Right lobe of liver (tissue), 6 donors: ENCODE data around the gene SEC22A. TPM values are rescaled to one million over a fixed set of nuclear protein-coding genes. Genes with fewer than 3 reads are reported as not detected.
A peak's percentile ranks its signal among the peaks of the same experiment; 100 is the strongest.

Source experiments
- ATAC-seq, 4 donors: fragments of 200-7000 bp; cut with Tn5 transposase; one replicate each; pipeline ENCODE4 v1.9.1; 2020; ENCODE audit warnings: mild to moderate bottlenecking in 4 of 4, moderate library complexity in 4 of 4
- DNase-seq, 3 donors: peaks; one replicate each; pipeline ENCODE4 v3.0.0-alpha.2; 2020
- H3K27ac ChIP-seq, 3 donors: fragments of 200-600 bp; one replicate each; pipeline ENCODE4 v1.8.0; 2022
- H3K27me3 ChIP-seq, 2 donors: fragments of 200-600 bp; one replicate each; pipeline ENCODE4 v1.8.0; 2022
- H3K36me3 ChIP-seq, 4 donors: fragments of 200-600 bp; sonication (generic) in 1 of 4; one replicate each; pipeline versions ENCODE4 v1.5.1 to v1.8.0; 2017 to 2022; ENCODE audit warnings: control low read depth in 1 of 4
- H3K4me1 ChIP-seq, 4 donors: fragments of 200-600 bp; sonication (generic) in 1 of 4; one replicate each; pipeline versions ENCODE4 v1.5.1 to v1.8.0; 2017 to 2022; ENCODE audit warnings: control low read depth in 1 of 4
- H3K4me3 ChIP-seq, 3 donors: fragments of 200-600 bp; one replicate each; pipeline ENCODE4 v1.8.0; 2022
- H3K9me3 ChIP-seq, 4 donors: fragments of 200-600 bp; sonication (generic) in 1 of 4; one replicate each; pipeline versions ENCODE4 v1.5.1 to v1.8.0; 2017 to 2022; ENCODE audit warnings: control low read depth in 1 of 4
- POLR2A ChIP-seq: fragments of 450-650 bp; IDR thresholded peaks from one replicate; pipeline ENCODE4 v1.6.1; 2017; ENCODE audit warnings: antibody characterized with exemption, mild to moderate bottlenecking
- WGBS: methylation state at CpG from one replicate; pipeline ENCODE4 v1.1.6; 2018; ENCODE audit warnings: low coverage, low lambda C conversion rate; ENCODE audit not compliant: insufficient coverage; ENCODE audit errors: missing lambda C conversion rate; 5-methylcytosine and 5-hydroxymethylcytosine counted together
- intact Hi-C, 2 donors: fragments of 100-400 bp; cut with DNase I; formaldehyde crosslinking; loops; one replicate each; pipeline versions ENCODE4 v1.11.2 to v1.14.1; 2022
- total RNA-seq, 6 experiments: library from RNA; depleted of rRNA in 2 of 6; stranded (reverse); fragments of >200 nt in 2 of 6; fragmentation: NEBNext Ultra II Directional in 3 of 6; extraction: Animal tissue kit (Norgen Biotek cat#: 25700) in 3 of 6; gene quantifications; one replicate each; pipeline versions ENCODE4 v1.1.0 to v1.2.4, GENCODE V29; 2016 to 2023
- TF ChIP-seq, protein P1 (sequence below), 4 donors: fragments of 200-600 bp in 3 of 4; fragments of 450-650 bp in 1 of 4; IDR thresholded peaks; one replicate each; pipeline versions ENCODE4 v1.5.1 to v1.8.0; 2016 to 2022; ENCODE audit warnings: antibody characterized with exemption in 4 of 4, mild to moderate bottlenecking in 2 of 4
- donor health status: DM: no; HTN: yes; CAD: no.
- donor health status: DM: no; HTN: no; CAD: no.
- donor health status: DM: no; HTN: no; CAD: no.
- donor health status: DM: no; HTN: yes; CAD: no.
- donor health status: DM: no; HTN: yes; CAD: no.

Gene SEC22A
- total RNA-seq, 6 experiments from 2014 or later, result 7.5 to 24.9 (median 11.0) TPM

DNA sequence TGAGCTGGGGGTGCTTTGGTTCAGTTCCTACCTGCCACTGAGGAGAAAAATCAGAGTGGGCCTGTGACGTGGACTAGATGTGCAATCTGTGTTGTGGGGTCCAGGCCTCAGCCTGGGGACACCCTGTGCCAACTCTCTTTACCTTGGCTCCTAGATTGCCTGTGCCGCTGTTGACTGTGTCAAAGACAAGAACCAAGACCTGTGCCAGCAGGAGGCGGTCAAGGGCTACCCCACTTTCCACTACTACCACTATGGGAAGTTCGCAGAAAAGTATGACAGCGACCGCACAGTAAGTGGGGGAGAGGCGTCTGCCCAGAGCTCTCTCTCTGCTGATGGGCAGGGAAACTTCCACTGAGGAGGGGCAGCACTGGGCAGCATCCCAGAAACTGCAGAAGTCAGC lies 40.6 kb upstream of the SEC22A start:
- ATAC-seq, result no peak
- intact Hi-C loops, result no loop called here
- no peak overlapping the region for H3K4me3 ChIP-seq
- no peaks in the 10 kb centered on the region for H3K27me3 ChIP-seq
- peaks cover 0 to 69% (median 23%) of the 10 kb centered on the region in 4 donors for H3K36me3 ChIP-seq
- H3K9me3 ChIP-seq, result no peaks in the 10 kb centered on the region
- WGBS, result 100% methylated on average over 6 of the region's 7 CpGs
- DNase-seq, result no peak
- TF ChIP-seq POLR2A, result no peak
- TF ChIP-seq, protein P1, sequence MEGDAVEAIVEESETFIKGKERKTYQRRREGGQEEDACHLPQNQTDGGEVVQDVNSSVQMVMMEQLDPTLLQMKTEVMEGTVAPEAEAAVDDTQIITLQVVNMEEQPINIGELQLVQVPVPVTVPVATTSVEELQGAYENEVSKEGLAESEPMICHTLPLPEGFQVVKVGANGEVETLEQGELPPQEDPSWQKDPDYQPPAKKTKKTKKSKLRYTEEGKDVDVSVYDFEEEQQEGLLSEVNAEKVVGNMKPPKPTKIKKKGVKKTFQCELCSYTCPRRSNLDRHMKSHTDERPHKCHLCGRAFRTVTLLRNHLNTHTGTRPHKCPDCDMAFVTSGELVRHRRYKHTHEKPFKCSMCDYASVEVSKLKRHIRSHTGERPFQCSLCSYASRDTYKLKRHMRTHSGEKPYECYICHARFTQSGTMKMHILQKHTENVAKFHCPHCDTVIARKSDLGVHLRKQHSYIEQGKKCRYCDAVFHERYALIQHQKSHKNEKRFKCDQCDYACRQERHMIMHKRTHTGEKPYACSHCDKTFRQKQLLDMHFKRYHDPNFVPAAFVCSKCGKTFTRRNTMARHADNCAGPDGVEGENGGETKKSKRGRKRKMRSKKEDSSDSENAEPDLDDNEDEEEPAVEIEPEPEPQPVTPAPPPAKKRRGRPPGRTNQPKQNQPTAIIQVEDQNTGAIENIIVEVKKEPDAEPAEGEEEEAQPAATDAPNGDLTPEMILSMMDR (IDR thresholded peaks at IDR 0.05), result peak in 1 of 4 donors; percentile 7
- H3K27ac ChIP-seq, result no peak overlapping the region
- peaks cover 0 to 26% (median 12%) of the 10 kb centered on the region in 4 donors for H3K4me1 ChIP-seq

DNA sequence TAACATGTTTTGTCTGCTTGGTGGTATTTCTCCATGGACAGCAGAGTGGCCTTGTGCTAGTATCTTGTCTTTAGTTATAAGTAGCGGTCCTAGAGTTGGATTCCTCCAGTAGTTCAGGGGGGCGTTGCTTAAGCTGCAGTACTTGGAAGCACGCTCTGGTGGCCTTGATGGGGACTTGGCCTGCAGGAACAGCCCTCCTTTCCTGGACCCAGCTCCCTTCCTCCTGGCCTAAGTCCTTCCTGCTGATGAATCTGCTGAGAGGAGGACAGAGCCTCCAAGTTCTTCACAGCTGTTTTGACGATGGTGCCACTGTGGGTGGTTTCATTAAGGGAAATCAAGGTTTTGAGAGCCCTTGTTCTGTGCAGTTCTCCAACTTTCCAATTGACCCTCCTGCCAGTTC lies 38.6 kb upstream of the SEC22A start:
- Histone ChIP-seq H3K27me3 (no peaks in the 10 kb centered on the region), H3K36me3 (peaks cover 0 to 70% (median 21%) of the 10 kb centered on the region in 4 donors), H3K4me3 (no peak overlapping the region), H3K27ac (no peak overlapping the region), H3K9me3 (no peaks in the 10 kb centered on the region), H3K4me1 (peaks cover 0 to 7% (median 3%) of the 10 kb centered on the region in 4 donors)
- TF ChIP-seq, protein P1 (IDR thresholded peaks at IDR 0.05), result no peak
- TF ChIP-seq POLR2A, result no peak
- DNase-seq, result no peak
- ATAC-seq, result no peak
- 90% methylated on average over 2 of the region's 4 CpGs for WGBS
- intact Hi-C loops, result no loop called here

DNA sequence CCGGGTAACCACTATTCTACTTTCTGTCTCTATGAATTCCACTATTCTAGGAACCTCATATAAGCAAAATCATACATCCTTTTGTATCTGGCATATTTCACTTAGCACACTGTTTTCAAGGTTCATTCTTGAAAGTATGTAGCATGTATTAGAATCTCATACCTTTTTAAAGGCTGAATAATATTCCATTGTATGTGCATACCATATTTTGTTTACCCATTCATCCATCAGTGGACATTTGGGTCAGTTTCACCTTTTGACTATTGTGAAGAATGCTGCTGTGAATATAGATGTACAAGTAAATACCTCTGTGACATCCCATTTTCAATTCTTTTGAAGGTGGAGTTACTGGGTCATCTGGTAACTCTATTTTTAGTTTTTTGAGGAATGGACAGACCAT lies 36.6 kb upstream of the SEC22A start:
- ATAC-seq (no peak), DNase-seq (no peak)
- Histone ChIP-seq H3K4me3 (no peak overlapping the region), H3K27ac (no peak overlapping the region), H3K27me3 (no peaks in the 10 kb centered on the region), H3K4me1 (peaks cover 0 to 14% (median 6%) of the 10 kb centered on the region in 4 donors), H3K36me3 (peaks cover 0 to 53% (median 15%) of the 10 kb centered on the region in 4 donors), H3K9me3 (no peaks in the 10 kb centered on the region)
- intact Hi-C loops, result no loop called here
- no peak for TF ChIP-seq POLR2A
- TF ChIP-seq, protein P1 (IDR thresholded peaks at IDR 0.05), result no peak
- 90% methylated on average over 1 of the region's 1 CpG for WGBS

DNA sequence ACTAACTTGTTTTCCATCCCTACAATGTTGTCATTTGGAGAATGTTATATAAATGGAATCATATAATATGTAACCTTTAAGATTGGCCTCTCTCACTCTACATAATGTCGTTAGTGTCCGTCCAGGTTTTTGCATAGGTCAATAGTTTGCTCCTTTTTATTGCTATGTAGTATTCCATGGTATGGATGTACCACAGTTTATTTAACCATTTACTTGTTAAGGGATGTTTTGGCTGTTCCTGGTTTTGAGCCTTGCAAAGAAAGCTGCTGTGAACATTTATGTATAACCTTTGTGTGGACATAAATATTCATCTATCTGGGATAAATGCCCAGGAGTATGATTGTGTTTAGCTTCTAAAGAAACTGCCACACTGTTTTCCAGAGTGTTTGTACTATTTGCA lies 34.1 kb upstream of the SEC22A start:
- Histone ChIP-seq H3K9me3 (no peaks in the 10 kb centered on the region), H3K27ac (no peak overlapping the region), H3K4me1 (peaks cover 0 to 14% (median 6%) of the 10 kb centered on the region in 4 donors), H3K27me3 (no peaks in the 10 kb centered on the region), H3K4me3 (no peak overlapping the region), H3K36me3 (peaks cover 0 to 28% (median 5%) of the 10 kb centered on the region in 4 donors)
- DNase-seq (no peak), ATAC-seq (no peak)
- 94% methylated on average over 2 of the region's 2 CpGs for WGBS
- intact Hi-C loops, result no loop called here
- TF ChIP-seq, protein P1 (IDR thresholded peaks at IDR 0.05), result no peak
- no peak for TF ChIP-seq POLR2A

DNA sequence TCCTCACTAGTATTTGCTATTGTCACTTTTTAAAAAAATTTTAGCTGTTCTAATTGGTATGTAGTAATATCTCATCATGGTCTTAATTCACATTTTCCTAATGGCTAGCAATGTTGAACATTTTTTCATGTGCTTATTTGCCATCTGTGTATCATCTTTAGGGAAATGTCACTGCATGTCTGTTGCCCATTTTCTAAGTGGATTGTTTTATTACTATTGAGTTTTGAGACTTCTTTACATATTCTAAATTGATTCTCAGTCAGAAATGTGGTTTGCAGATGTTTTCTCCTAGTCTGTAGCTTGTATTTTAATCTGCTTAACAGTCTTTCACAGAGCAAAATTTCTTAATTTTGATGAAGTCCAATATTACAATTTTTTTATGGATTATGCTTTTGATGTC lies 33.6 kb upstream of the SEC22A start:
- no peak overlapping the region for H3K27ac ChIP-seq
- intact Hi-C loops, result no loop called here
- H3K4me1 ChIP-seq, result peaks cover 0 to 14% (median 6%) of the 10 kb centered on the region in 4 donors
- peaks cover 0 to 23% (median 3%) of the 10 kb centered on the region in 4 donors for H3K36me3 ChIP-seq
- H3K27me3 ChIP-seq, result no peaks in the 10 kb centered on the region
- DNase-seq (no peak), ATAC-seq (no peak)
- H3K9me3 ChIP-seq, result no peaks in the 10 kb centered on the region
- H3K4me3 ChIP-seq, result no peak overlapping the region
- TF ChIP-seq, protein P1 (IDR thresholded peaks at IDR 0.05), result no peak
- no peak for TF ChIP-seq POLR2A
